Smooth muscle cell of the coronary artery (primary cell): Measurements from ENCODE around the gene TMEM35A. TPM values are rescaled to one million over a fixed set of nuclear protein-coding genes. Genes with fewer than 3 reads are reported as not detected.

Source experiments
- total RNA-seq: library from RNA; depleted of rRNA; stranded (reverse); fragments of >200 nt; gene quantifications from 2 replicates; pipeline ENCODE4 v1.2.3, GENCODE V29; 2014; ENCODE audit warnings: low replicate concordance

The TMEM35A gene
- 8.0 and 13.2 TPM in 2 replicates for total RNA-seq

GRCh38 chrX:101078716-101079598, at the start of gene TMEM35A:
TMEM35A (plus strand) TSS chrX:101078879; CDS start chrX:101079003, 124 bp downstream.

GRCh38 chrX:101051549-101052302, 27.0 kb upstream of the TMEM35A start, which contains the start of gene TRMT2B:
TRMT2B (minus strand) TSS chrX:101052111; CDS start chrX:101042289, 9,822 bp downstream.

GRCh38 chrX:101097546-101098453, 19.1 kb downstream of the TMEM35A start, which contains the start of gene CENPI:
CENPI (plus strand) TSS chrX:101098204; CDS start chrX:101101071, 2,867 bp downstream.

Other genes starting within 250 kb of the TMEM35A start
- gene NOX1, start 204.5 kb upstream of the TMEM35A start, total RNA-seq, result not detected in 2 replicates
- 0.12 and 0.60 TPM in 2 replicates for gene XKRX, start 150.0 kb upstream of the TMEM35A start, total RNA-seq
- not detected in 2 replicates for gene ARL13A, start 109.2 kb upstream of the TMEM35A start, total RNA-seq
- gene TRMT2B, start 26.8 kb upstream of the TMEM35A start, total RNA-seq, result 6.3 and 13.7 TPM in 2 replicates
- gene CENPI, start 19.3 kb downstream of the TMEM35A start, total RNA-seq, result 0.94 and 6.1 TPM in 2 replicates
- gene DRP2, start 140.9 kb downstream of the TMEM35A start, total RNA-seq, result 0.12 and 6.7 TPM in 2 replicates
- 0.15 and 0.23 TPM in 2 replicates for gene TAF7L, start 212.5 kb downstream of the TMEM35A start, total RNA-seq